Hematopoietic multipotent progenitor cell treated with erythropoietin and hydrocortisone succinate and interleukin-3 and kit ligand, for 15 days (in vitro differentiated cells): ENCODE data around the gene GABRA5.
"Not testable (repeated sequence)": the region's sequence is repeated elsewhere in the genome, so short reads cannot be mapped to it uniquely, and the experiment has no call there.

Experiments
- DNase-seq: peaks from one replicate; pipeline ENCODE4 v3.0.0-alpha.2; 2015; ENCODE audit warnings: low spot score

GABRA5 gene

GRCh38 chr15:26866298-26867199 lies at the start of gene GABRA5:
Gene GABRA5, plus strand, starts transcription at chr15:26867062. Its CDS starts 2,187 bp downstream, at chr15:26869249.
- no peak for DNase-seq

- not testable (repeated sequence) for DNase-seq
These were observed 35.7 kb upstream of the GABRA5 start for GRCh38 chr15:26831191-26831590.

- no peak for DNase-seq
These were observed 34.9 kb upstream of the GABRA5 start for GRCh38 chr15:26831951-26832350.

GRCh38 chr15:26838742-26839460 lies 28.0 kb upstream of the GABRA5 start:
- DNase-seq: no peak

GRCh38 chr15:26841514-26841913 lies 25.3 kb upstream of the GABRA5 start:
- no peak for DNase-seq

- DNase-seq: no peak
These were observed 24.9 kb upstream of the GABRA5 start for GRCh38 chr15:26841941-26842340.

- no peak for DNase-seq
These were observed 24.5 kb upstream of the GABRA5 start for GRCh38 chr15:26842391-26842790.

GRCh38 chr15:26844901-26845300 lies 22.0 kb upstream of the GABRA5 start:
- no peak for DNase-seq

GRCh38 chr15:26848498-26848897 lies 18.4 kb upstream of the GABRA5 start:
- DNase-seq: no peak

- DNase-seq: no peak
These were observed 16.7 kb upstream of the GABRA5 start for GRCh38 chr15:26850161-26850560.

- DNase-seq: no peak
These were observed 13.9 kb upstream of the GABRA5 start for GRCh38 chr15:26852980-26853379.

GRCh38 chr15:26854435-26854834 lies 12.4 kb upstream of the GABRA5 start:
- DNase-seq: no peak

GRCh38 chr15:26864664-26865191 lies 2.1 kb upstream of the GABRA5 start:
- DNase-seq: no peak

- no peak for DNase-seq
These were observed 542 bp downstream of the GABRA5 start for GRCh38 chr15:26867200-26868007.

GRCh38 chr15:26868029-26868685 lies 1.3 kb downstream of the GABRA5 start:
- no peak for DNase-seq

GRCh38 chr15:26869628-26870027 lies 2.8 kb downstream of the GABRA5 start:
- no peak for DNase-seq

GRCh38 chr15:26870346-26870745 lies 3.5 kb downstream of the GABRA5 start:
- DNase-seq: no peak

GRCh38 chr15:26872206-26872605 lies 5.3 kb downstream of the GABRA5 start:
- no peak for DNase-seq

GRCh38 chr15:26873846-26874245 lies 7.0 kb downstream of the GABRA5 start:
- DNase-seq: no peak

GRCh38 chr15:26874774-26875475 lies 8.1 kb downstream of the GABRA5 start:
- no peak for DNase-seq

- DNase-seq: no peak
These were observed 8.6 kb downstream of the GABRA5 start for GRCh38 chr15:26875476-26875850.
